Osteoblast (primary cell): ENCODE data around the gene MYO3B. TPM values are rescaled to one million over a fixed set of nuclear protein-coding genes. Genes with fewer than 3 reads are reported as not detected.

ENCODE experiments used
- DNase-seq: peaks from one replicate; pipeline ENCODE4 v3.0.0; 2011; ENCODE audit warnings: low spot score, mixed read lengths; ENCODE audit not compliant: insufficient read length; ENCODE audit errors: missing footprints
- H2AFZ ChIP-seq: 2 replicates; pipeline ENCODE4 v1.6.0; 2011; ENCODE audit warnings: mild to moderate bottlenecking, low read length
- H3K27ac ChIP-seq: 2 replicates; pipeline ENCODE4 v1.5.1; 2011; ENCODE audit warnings: mild to moderate bottlenecking, low read depth, low read length, moderate library complexity
- H3K27me3 ChIP-seq: 2 replicates; pipeline ENCODE4 v1.6.0; 2012; ENCODE audit warnings: mild to moderate bottlenecking, control low read depth, inconsistent platforms, low read length, moderate library complexity; ENCODE audit not compliant: insufficient read depth
- H3K36me3 ChIP-seq: 2 replicates; pipeline ENCODE4 v1.5.1; 2011; ENCODE audit warnings: mild to moderate bottlenecking, low read length, control low read depth, moderate library complexity; ENCODE audit not compliant: insufficient read depth
- H3K4me1 ChIP-seq: 2 replicates; pipeline ENCODE4 v1.5.1; 2011; ENCODE audit warnings: mild to moderate bottlenecking, low read length, control low read depth, moderate library complexity; ENCODE audit not compliant: insufficient read depth
- H3K4me2 ChIP-seq: 2 replicates; pipeline ENCODE4 v1.6.0; 2011; ENCODE audit warnings: mild to moderate bottlenecking, low read length; ENCODE audit not compliant: insufficient read depth
- H3K4me3 ChIP-seq: fragments of 200-600 bp; sonication (generic); 3 replicates; pipeline ENCODE4 v1.5.1; 2012; ENCODE audit warnings: mild to moderate bottlenecking, low read length, inconsistent platforms; ENCODE audit not compliant: insufficient read depth
- H3K79me2 ChIP-seq: 2 replicates; pipeline ENCODE4 v1.6.0; 2012; ENCODE audit warnings: mild to moderate bottlenecking, low read length, control low read depth, inconsistent platforms; ENCODE audit not compliant: insufficient read depth
- H3K9me3 ChIP-seq: 2 replicates; pipeline ENCODE4 v1.5.1; 2011; ENCODE audit warnings: low read depth, low read length, control low read depth
- H4K20me1 ChIP-seq: 2 replicates; pipeline ENCODE4 v1.6.0; 2012; ENCODE audit warnings: mild to moderate bottlenecking, low read length, control low read depth; ENCODE audit not compliant: insufficient read depth
- total RNA-seq: library from RNA; depleted of rRNA; stranded (reverse); fragments of >200 nt; gene quantifications from 2 replicates; pipeline ENCODE4 v1.2.3, GENCODE V29; 2012
- TF ChIP-seq, protein P1 (sequence below): IDR thresholded peaks from 2 replicates; pipeline ENCODE4 v1.5.1; 2011; ENCODE audit warnings: mild to moderate bottlenecking, low read depth, low read length, moderate library complexity; ENCODE audit errors: extremely low read depth

MYO3B gene
- total RNA-seq, 1 donor: 0.36 TPM

DNA sequence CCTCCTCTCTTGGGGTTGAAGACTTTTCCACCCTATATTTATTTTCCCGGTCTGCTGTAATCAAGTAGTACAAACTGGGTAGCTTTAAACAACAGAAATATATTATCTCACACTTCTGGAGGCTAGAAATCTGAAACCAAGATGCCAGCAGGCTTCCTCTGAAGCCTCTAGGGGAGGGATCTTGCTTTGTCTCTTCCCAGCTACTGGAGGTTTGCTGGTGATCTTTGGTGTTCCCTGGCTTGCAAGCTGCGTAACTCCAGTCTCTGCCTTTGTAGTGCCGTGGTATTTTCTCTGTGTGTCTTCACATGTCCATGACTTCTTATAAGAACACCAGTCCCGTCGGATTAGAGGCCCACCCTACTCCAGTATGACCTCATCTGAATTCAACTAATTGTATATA is 44.4 kb downstream of the MYO3B start:
- no peaks in the 10 kb centered on the region for H4K20me1 ChIP-seq
- no peaks in the 10 kb centered on the region for H3K79me2 ChIP-seq
- TF ChIP-seq, protein P1, sequence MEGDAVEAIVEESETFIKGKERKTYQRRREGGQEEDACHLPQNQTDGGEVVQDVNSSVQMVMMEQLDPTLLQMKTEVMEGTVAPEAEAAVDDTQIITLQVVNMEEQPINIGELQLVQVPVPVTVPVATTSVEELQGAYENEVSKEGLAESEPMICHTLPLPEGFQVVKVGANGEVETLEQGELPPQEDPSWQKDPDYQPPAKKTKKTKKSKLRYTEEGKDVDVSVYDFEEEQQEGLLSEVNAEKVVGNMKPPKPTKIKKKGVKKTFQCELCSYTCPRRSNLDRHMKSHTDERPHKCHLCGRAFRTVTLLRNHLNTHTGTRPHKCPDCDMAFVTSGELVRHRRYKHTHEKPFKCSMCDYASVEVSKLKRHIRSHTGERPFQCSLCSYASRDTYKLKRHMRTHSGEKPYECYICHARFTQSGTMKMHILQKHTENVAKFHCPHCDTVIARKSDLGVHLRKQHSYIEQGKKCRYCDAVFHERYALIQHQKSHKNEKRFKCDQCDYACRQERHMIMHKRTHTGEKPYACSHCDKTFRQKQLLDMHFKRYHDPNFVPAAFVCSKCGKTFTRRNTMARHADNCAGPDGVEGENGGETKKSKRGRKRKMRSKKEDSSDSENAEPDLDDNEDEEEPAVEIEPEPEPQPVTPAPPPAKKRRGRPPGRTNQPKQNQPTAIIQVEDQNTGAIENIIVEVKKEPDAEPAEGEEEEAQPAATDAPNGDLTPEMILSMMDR: no peak
- DNase-seq: no peak
- no peak overlapping the region for H3K4me3 ChIP-seq
- no peaks in the 10 kb centered on the region for H3K27me3 ChIP-seq
- no peaks in the 10 kb centered on the region for H3K9me3 ChIP-seq
- H3K4me1 ChIP-seq: peaks cover 14% of the 10 kb centered on the region
- H3K27ac ChIP-seq: peak overlapping the region; percentile 56
- peak overlapping the region; percentile 85 for H2AFZ ChIP-seq
- H3K4me2 ChIP-seq: peak overlapping the region; percentile 44
- H3K36me3 ChIP-seq: no peaks in the 10 kb centered on the region

DNA sequence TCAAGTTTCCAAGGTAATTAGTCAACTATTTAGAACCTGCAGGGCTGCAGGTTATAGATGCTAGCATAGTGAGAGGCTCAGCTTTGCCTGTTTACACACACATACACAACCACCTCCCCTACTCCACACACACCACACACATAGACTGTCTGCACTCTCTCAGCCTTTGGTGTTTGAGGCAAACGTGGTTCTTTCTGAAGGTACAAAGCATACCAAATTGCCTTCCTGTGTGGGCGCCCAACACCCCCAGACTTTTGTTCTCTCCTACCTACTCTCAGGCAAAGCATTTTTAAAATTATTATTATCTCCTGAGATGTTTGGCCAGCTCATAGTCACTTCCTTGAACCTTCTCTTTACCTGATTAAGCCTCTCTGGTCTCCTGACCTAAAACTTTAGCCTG is 44.9 kb downstream of the MYO3B start:
- Histone ChIP-seq H3K27ac (no peak overlapping the region), H2AFZ (no peak overlapping the region)

DNA sequence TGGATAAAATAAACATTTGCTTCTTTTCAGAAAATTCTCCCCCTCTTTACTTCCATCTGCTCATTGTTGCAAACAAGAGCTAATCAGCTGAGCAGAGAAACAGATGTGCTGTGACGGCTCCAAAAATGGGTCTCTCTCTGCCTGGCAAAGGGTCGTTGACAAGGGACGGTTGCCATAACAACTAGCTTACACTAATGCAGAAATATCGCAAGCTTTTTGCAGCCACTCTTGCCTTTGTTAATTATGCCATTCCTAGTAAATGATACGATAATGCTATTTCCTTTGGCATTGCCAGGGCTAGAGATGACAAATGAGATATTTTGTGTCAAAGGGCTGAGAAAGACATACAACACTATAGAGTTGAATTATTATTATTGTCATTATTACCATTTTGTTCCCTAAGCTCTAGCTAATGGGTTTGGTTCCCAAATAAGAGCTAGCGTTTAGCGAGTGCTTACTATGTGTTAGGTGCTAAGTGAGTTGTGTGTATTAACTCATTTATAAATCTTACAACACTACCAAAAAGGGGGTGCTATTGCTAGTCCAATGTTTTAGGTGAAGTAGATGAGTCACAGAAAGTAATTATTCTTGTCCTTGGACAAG is 46.8 kb downstream of the MYO3B start:
- Histone ChIP-seq H3K27ac (no peak overlapping the region), H3K27me3 (no peaks in the 10 kb centered on the region), H2AFZ (no peak overlapping the region), H3K4me3 (no peak overlapping the region), H3K4me2 (no peak overlapping the region), H3K79me2 (no peaks in the 10 kb centered on the region), H3K9me3 (no peaks in the 10 kb centered on the region), H4K20me1 (no peaks in the 10 kb centered on the region), H3K4me1 (peaks cover 14% of the 10 kb centered on the region), H3K36me3 (no peaks in the 10 kb centered on the region)
- DNase-seq: no peak
- TF ChIP-seq, protein P1: no peak

More for the DNA sequence above, 44.9 kb downstream of the MYO3B start:
- no peak for DNase-seq
- H4K20me1 ChIP-seq: no peaks in the 10 kb centered on the region
- H3K27me3 ChIP-seq: no peaks in the 10 kb centered on the region
- no peak overlapping the region for H3K4me3 ChIP-seq
- H3K4me2 ChIP-seq: no peak overlapping the region
- TF ChIP-seq, protein P1: no peak
- H3K79me2 ChIP-seq: no peaks in the 10 kb centered on the region
- H3K4me1 ChIP-seq: peaks cover 14% of the 10 kb centered on the region
- no peaks in the 10 kb centered on the region for H3K9me3 ChIP-seq
- no peaks in the 10 kb centered on the region for H3K36me3 ChIP-seq

DNA sequence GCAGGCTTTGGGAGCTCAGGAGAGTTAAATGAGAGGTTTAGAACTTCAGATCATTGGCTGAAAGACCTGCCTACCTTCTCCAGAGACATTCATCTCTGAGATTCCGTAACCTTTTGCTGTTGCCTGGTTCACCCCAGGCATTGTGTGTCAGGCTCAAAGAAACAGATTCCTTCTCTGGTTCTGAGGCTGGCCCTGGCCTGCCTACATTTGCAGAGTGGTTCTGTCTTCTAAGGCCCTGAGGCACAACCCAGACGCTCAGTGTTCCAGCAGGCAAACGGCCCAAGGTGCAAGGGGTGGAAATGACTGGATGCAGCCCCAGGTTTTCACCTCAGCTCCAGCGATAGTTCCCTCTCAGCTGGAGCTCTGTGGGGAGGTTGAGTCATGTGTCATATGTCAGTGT is 48.3 kb downstream of the MYO3B start:
- Histone ChIP-seq H3K4me1 (peaks cover 13% of the 10 kb centered on the region), H3K27me3 (no peaks in the 10 kb centered on the region), H3K9me3 (no peaks in the 10 kb centered on the region), H3K27ac (no peak overlapping the region), H3K4me2 (no peak overlapping the region), H4K20me1 (no peaks in the 10 kb centered on the region), H3K79me2 (no peaks in the 10 kb centered on the region), H3K36me3 (no peaks in the 10 kb centered on the region), H2AFZ (peak overlapping the region; percentile 45), H3K4me3 (no peak overlapping the region)
- no peak for DNase-seq
- TF ChIP-seq, protein P1: no peak
